Measurements from ENCODE around the gene OR8B3.

OR8B3 gene

DNA sequence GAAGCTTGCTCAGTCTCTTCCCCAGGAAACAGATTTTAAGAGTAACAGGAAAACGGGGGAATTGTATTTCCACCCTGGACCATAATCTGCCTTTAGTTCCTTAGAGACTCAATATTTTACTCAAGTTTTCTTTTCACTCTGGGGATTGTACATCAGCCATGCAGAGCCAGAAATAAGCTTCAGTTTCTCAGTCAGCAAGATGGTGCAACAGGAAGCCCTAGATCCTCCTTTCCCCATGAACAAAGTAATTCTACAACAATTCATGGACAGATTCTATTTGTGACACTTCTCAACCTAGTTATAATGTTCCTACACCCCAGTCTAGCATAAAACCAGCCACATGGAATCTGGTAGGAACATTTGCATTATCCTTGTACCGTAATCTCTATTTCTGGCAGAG is 39.3 kb downstream of the OR8B3 start:
- no peak for DNase-seq (ENCODE audit: low read depth, low spot score)

DNA sequence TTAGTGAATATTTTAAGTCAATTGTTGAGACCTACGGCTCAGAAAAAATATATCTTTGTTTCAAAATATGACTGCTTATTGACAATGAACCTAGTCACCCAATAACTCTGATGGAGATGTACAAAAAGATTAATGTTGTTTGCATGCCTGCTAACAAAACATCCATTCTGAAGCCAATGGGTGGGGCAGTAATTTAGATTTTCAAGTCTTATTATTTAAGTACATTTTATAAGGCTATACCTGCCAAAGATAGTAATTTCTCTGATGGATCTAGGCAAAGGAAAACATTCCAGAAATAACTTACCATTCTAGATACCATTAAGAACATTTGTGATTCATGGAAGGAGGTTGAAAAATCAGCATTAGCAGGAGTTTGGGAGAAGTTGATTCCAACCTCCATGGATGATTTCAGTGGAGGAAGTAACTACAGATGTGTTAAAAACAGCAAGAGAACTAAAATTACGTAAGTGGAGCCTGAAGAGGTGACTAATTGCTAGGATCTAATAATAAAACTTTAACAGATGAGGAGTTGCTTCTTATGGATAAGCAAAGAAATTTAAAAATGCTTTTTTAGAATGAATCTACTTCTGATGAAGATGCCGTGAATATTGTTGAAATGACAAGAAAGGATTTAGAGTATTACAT is 52.4 kb downstream of the OR8B3 start:
- DNase-seq (ENCODE audit: low read depth, low spot score), result no peak

All from smooth muscle cell of the brain vasculature (primary cell).